Uterus (tissue), 4 donors: Measurements from ENCODE around the gene NME5. TPM values are rescaled to one million over a fixed set of nuclear protein-coding genes. Genes with fewer than 3 reads are reported as not detected.

Experiments
- DNase-seq, 2 donors: peaks; one replicate each; pipeline ENCODE4 v3.0.0-alpha.2; 2019 to 2020
- H3K27ac ChIP-seq, 2 donors: fragments of 200-600 bp; sonication (generic); 1 replicate in 1 of 2; 2 replicates in 1 of 2; pipeline ENCODE4 v1.5.1; 2016 to 2018
- H3K27me3 ChIP-seq, 2 donors: fragments of 200-600 bp; sonication (generic); one replicate each; pipeline ENCODE4 v1.5.1; 2018 to 2019; ENCODE audit warnings: control low read depth in 1 of 2
- H3K36me3 ChIP-seq, 2 donors: fragments of 200-600 bp; sonication (generic); one replicate each; pipeline ENCODE4 v1.5.1; 2019; ENCODE audit warnings: control low read depth in 1 of 2
- H3K4me1 ChIP-seq, 2 donors: fragments of 200-600 bp; sonication (generic); one replicate each; pipeline ENCODE4 v1.5.1; 2018 to 2019; ENCODE audit warnings: control low read depth in 1 of 2
- H3K4me3 ChIP-seq, 2 donors: fragments of 200-600 bp; sonication (generic); 1 replicate in 1 of 2; 2 replicates in 1 of 2; pipeline ENCODE4 v1.5.1; 2018 to 2019; ENCODE audit warnings: mild to moderate bottlenecking in 1 of 2
- H3K9me3 ChIP-seq, 2 donors: fragments of 200-600 bp; sonication (generic); one replicate each; pipeline ENCODE4 v1.5.1; 2019; ENCODE audit warnings: control low read depth in 1 of 2
- POLR2A ChIP-seq, 2 donors: fragments of 450-650 bp; IDR thresholded peaks; one replicate each; pipeline ENCODE4 v1.6.1; 2016; ENCODE audit warnings: antibody characterized with exemption in 2 of 2, mild to moderate bottlenecking in 1 of 2, moderate library complexity in 1 of 2
- intact Hi-C: fragments of 100-400 bp; cut with DNase I; formaldehyde crosslinking; loops from one replicate; pipeline ENCODE4 v1.15.1; 2023; ENCODE audit warnings: low total_unique reads
- total RNA-seq, 4 donors: library from RNA; depleted of rRNA in 3 of 4; stranded (reverse); fragments of >200 nt in 3 of 4; gene quantifications; one replicate each; pipeline versions ENCODE4 v1.1.0 to v1.2.4, GENCODE V29; 2014 to 2023
- TF ChIP-seq, protein P1 (sequence below), 4 experiments: fragments of 200-600 bp in 2 of 4; fragments of 450-650 bp in 2 of 4; sonication (generic) in 2 of 4; IDR thresholded peaks; one replicate each; pipeline ENCODE4 v1.5.1; 2016 to 2019; ENCODE audit warnings: antibody characterized with exemption in 4 of 4, mild to moderate bottlenecking in 2 of 4, moderate library complexity in 1 of 4
- donor health status: DM: yes; HTN: yes; CAD: no.

The NME5 gene
- total RNA-seq, 4 donors from 2014 or later = 0.26 to 9.2 (median 2.0) TPM; not detected in 1

- no peak for TF ChIP-seq POLR2A (IDR thresholded peaks at IDR 0.05)
- TF ChIP-seq, protein P1, sequence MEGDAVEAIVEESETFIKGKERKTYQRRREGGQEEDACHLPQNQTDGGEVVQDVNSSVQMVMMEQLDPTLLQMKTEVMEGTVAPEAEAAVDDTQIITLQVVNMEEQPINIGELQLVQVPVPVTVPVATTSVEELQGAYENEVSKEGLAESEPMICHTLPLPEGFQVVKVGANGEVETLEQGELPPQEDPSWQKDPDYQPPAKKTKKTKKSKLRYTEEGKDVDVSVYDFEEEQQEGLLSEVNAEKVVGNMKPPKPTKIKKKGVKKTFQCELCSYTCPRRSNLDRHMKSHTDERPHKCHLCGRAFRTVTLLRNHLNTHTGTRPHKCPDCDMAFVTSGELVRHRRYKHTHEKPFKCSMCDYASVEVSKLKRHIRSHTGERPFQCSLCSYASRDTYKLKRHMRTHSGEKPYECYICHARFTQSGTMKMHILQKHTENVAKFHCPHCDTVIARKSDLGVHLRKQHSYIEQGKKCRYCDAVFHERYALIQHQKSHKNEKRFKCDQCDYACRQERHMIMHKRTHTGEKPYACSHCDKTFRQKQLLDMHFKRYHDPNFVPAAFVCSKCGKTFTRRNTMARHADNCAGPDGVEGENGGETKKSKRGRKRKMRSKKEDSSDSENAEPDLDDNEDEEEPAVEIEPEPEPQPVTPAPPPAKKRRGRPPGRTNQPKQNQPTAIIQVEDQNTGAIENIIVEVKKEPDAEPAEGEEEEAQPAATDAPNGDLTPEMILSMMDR (IDR thresholded peaks at IDR 0.05) = no peak
- intact Hi-C loops = no loop called here
- Histone ChIP-seq H3K9me3 (no peaks in the 10 kb centered on the region), H3K27ac (no peak overlapping the region), H3K36me3 (no peaks in the 10 kb centered on the region), H3K27me3 (no peaks in the 10 kb centered on the region), H3K4me3 (no peak overlapping the region), H3K4me1 (no peaks in the 10 kb centered on the region)
- no peak for DNase-seq
Observed at GRCh38 chr5:138140268-138140667, 1.0 kb upstream of the NME5 start.

DNA sequence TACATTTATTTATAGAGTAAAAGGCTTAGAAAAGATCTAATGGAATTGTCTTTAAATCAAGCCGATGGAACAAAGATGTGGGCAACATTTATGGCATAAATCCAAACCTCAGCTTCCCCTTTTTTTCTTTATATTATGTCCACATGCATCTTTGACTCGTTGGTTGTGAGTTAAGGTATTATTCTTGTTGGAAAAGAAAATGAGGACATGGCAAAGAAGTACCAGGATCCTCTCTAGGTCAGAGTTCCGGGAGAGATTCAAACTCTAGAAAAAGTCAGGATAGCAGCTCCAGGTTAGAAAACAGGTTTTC lies 508 bp upstream of the NME5 start:
- intact Hi-C loops = no loop called here
- DNase-seq = no peak
- H3K36me3 ChIP-seq = no peaks in the 10 kb centered on the region
- H3K4me1 ChIP-seq = no peaks in the 10 kb centered on the region
- no peak overlapping the region for H3K4me3 ChIP-seq
- no peak for TF ChIP-seq POLR2A (IDR thresholded peaks at IDR 0.05)
- TF ChIP-seq, protein P1 (IDR thresholded peaks at IDR 0.05) = no peak
- no peak overlapping the region for H3K27ac ChIP-seq
- no peaks in the 10 kb centered on the region for H3K27me3 ChIP-seq
- H3K9me3 ChIP-seq = no peaks in the 10 kb centered on the region

DNA sequence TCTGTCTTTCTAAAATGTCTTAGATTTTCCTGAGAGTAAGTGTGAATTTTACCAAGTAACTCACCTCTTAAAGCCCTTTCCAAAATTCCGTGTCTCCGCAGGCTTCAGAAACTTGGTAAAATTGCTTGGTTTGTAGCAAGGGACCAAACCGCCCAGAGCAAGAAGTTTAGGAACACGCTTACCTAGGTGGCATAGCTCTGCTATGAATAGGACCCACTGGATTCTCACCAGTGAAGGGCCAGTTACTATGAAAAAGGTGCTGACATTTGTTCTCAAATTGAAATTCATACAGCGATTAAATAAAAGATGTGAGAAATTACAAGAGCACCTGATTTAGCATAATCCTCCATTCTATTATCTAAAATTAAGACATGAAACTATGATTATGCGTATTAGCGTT lies 6.7 kb downstream of the NME5 start:
- H3K9me3 ChIP-seq = no peaks in the 10 kb centered on the region
- H3K27me3 ChIP-seq = no peaks in the 10 kb centered on the region
- H3K4me1 ChIP-seq = no peaks in the 10 kb centered on the region
- TF ChIP-seq, protein P1 (IDR thresholded peaks at IDR 0.05) = no peak
- no peak for TF ChIP-seq POLR2A (IDR thresholded peaks at IDR 0.05)
- H3K4me3 ChIP-seq = peak overlapping the region in 1 of 2 donors; percentile 33
- no peaks in the 10 kb centered on the region for H3K36me3 ChIP-seq
- H3K27ac ChIP-seq = no peak overlapping the region
- intact Hi-C loops = loop anchor here (5.0 kb wide), 1 partner anchor 55 kb away; no protein-coding TSS in a partner anchor
- DNase-seq = no peak

DNA sequence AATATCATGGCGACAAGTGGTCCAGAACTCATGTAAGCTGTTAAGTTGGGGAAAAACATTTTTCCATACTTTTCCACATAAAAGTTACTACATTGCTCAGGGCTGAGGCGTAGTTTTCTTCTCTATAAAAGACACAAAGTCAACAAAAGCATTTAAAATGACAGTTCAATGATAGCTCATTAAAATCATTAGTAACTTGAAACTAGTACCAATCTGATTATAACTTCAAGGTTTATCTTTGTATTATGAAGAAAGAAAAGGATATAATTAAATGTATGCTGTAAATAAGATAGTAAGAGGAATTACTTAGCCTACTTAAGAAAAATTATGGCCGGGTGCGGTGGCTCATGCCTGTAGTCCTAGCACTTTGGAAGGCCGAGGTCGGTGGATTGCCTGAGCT lies 9.9 kb downstream of the NME5 start:
- Histone ChIP-seq H3K4me1 (no peaks in the 10 kb centered on the region), H3K27ac (no peak overlapping the region), H3K27me3 (no peaks in the 10 kb centered on the region), H3K4me3 (no peak overlapping the region), H3K36me3 (no peaks in the 10 kb centered on the region), H3K9me3 (no peaks in the 10 kb centered on the region)
- no peak for DNase-seq
- TF ChIP-seq, protein P1 (IDR thresholded peaks at IDR 0.05) = no peak
- TF ChIP-seq POLR2A (IDR thresholded peaks at IDR 0.05) = no peak
- intact Hi-C loops = no loop called here

- Histone ChIP-seq H3K27me3 (no peaks in the 10 kb centered on the region), H3K27ac (no peak overlapping the region), H3K4me1 (no peaks in the 10 kb centered on the region), H3K36me3 (no peaks in the 10 kb centered on the region), H3K9me3 (no peaks in the 10 kb centered on the region), H3K4me3 (no peak overlapping the region)
- no peak for DNase-seq
- intact Hi-C loops = no loop called here
- TF ChIP-seq, protein P1 (IDR thresholded peaks at IDR 0.05) = no peak
- TF ChIP-seq POLR2A (IDR thresholded peaks at IDR 0.05) = no peak
Observed at GRCh38 chr5:138128334-138128733, 10.9 kb downstream of the NME5 start.
